ENCODE measurements around the gene GLP1R. TPM values are rescaled to one million over a fixed set of nuclear protein-coding genes. Genes with fewer than 3 reads are reported as not detected.

Gene GLP1R
- not detected for total RNA-seq
- polyA plus RNA-seq = not detected
- 0 to 3.2 (median 0.07) reads per million in 6 experiments for total RNA-seq

DNA sequence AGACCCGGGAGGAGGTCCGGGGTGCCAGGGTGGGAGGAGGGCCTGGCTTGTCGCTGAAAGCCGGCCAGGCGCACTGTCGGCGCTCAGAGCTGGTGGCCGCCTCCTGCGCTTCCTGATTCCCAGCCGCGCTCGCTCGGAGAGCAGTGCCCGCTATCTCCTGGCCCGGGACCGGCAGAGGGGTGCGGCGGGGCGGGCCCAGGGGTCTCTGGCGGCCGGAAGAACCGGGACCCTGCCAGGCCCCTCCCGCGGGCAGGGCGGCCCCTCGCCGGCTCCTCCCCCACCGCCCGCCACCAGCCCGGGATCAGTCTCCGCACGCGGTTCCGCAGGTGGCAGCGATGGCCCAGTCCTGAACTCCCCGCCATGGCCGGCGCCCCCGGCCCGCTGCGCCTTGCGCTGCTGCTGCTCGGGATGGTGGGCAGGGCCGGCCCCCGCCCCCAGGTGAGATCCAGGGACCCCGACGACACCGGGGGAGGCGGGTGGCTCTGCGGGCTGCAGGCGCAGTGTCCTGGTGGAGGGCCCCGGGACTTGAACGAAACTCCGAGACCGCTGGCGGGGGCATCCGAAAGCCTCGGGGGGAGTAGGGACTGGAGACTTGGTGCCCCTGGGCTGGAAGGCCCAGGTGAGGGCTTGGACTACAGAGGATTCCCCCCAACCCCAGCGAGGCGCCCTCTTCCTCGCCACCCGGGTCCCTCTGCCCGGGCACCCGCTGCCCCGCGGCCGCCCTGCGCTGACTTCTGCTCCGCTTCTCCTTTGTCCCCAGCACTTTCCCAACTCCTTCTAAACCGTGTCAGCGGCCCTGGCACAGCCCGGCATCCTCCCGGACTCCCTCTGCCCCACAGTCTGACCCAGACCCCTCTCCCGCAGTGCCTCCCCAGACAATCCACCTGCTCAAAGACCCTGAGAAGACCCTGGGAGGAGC is at the start of gene GLP1R:
Gene GLP1R (plus strand): TSS at position 301 of the 919 bp plus-strand sequence. CDS start 60 bp downstream, at position 361.
- Mint-ChIP-seq H3K36me3 (no peaks in the 10 kb centered on the region), H3K4me3 (peak within 1 kb of the TSS; percentile 49 to 87 (median 66)), H3K9me3 (no peaks in the 10 kb centered on the region), H3K4me1 (peaks cover 17 to 36% (median 30%) of the 10 kb centered on the region in 4 donors), H3K27ac (peak within 1 kb of the TSS in 1 of 10 donors; percentile 69), H3K27me3 (peaks cover 12 to 50% (median 28%) of the 10 kb centered on the region in 5 donors)
- peak in 1 of 2 donors; percentile 42 for ATAC-seq
- POLR2A ChIA-PET = no interaction called here
- DNase-seq = no peak

DNA sequence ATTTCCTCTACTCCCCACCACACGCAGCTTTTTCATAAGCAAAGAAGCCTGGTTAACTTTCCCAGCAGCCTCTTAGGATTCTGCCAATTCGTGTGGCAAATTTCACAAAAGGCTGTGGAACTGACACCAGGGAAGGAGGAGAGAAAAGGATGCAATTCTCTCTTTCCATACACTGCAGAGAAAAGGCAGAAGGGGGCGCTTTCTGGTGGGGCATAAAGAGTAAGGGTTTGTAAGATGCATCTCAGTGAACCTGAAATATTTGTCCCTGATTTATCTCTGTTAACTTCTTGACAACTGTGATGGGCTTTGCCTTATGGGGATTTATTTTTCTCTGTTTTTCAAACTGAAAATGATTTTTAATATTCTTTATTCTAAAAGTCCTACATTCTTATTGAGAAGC is 45.5 kb upstream of the GLP1R start:
- H3K4me3 Mint-ChIP-seq = no peak overlapping the region
- ATAC-seq (no peak), DNase-seq (no peak)
- no peaks in the 10 kb centered on the region for H3K9me3 Mint-ChIP-seq
- POLR2A ChIA-PET = no interaction called here
- H3K27ac Mint-ChIP-seq = no peak overlapping the region
- peaks cover 15 to 49% (median 22%) of the 10 kb centered on the region in 5 donors for H3K27me3 Mint-ChIP-seq
- H3K4me1 Mint-ChIP-seq = no peaks in the 10 kb centered on the region
- H3K36me3 Mint-ChIP-seq = no peaks in the 10 kb centered on the region

DNA sequence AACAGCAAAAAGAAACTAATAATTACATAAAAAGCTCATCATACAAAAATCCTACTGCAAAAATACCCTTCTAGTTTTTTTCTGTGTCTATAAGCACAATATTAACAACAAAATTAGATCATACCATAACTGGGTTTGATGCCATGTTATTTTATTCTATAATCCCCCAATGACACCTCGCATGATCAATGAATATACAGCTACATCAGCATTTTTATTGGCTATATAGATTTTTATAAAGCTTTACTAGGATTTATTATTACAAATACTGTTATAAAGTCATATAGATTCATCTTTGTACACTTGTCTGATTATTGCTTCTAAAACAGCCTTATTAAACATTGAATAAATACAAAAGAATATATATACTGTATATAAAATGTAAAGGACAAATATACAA is 45.1 kb upstream of the GLP1R start:
- Mint-ChIP-seq H3K9me3 (no peaks in the 10 kb centered on the region), H3K36me3 (no peaks in the 10 kb centered on the region), H3K4me1 (no peaks in the 10 kb centered on the region), H3K27ac (no peak overlapping the region), H3K4me3 (no peak overlapping the region), H3K27me3 (peaks cover 19 to 53% (median 25%) of the 10 kb centered on the region in 5 donors)
- ATAC-seq = no peak
- DNase-seq = no peak
- POLR2A ChIA-PET = no interaction called here

DNA sequence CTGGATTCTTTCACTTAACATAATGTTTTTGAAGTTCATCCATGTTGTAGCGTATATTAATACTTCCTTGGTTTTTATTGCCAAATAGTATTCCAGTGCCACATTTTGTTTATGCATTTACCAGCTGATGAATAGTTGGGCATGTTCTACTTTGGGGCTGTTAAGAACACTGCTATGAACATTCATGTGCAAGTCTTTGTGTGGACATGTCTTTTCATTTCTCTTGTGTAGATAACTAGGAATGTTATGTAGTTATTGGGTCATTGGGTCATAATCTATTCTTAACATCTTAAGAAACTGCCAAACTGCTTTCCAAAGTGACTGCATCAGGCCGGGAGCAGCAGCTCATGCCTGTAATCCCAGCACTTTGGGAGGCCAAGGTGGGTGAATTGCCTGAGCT is 43.8 kb upstream of the GLP1R start:
- Mint-ChIP-seq H3K4me1 (no peaks in the 10 kb centered on the region), H3K27me3 (peaks cover 23 to 63% (median 26%) of the 10 kb centered on the region in 5 donors), H3K36me3 (no peaks in the 10 kb centered on the region), H3K9me3 (no peaks in the 10 kb centered on the region), H3K4me3 (no peak overlapping the region), H3K27ac (no peak overlapping the region)
- no peak for ATAC-seq
- DNase-seq = no peak
- POLR2A ChIA-PET = no interaction called here

DNA sequence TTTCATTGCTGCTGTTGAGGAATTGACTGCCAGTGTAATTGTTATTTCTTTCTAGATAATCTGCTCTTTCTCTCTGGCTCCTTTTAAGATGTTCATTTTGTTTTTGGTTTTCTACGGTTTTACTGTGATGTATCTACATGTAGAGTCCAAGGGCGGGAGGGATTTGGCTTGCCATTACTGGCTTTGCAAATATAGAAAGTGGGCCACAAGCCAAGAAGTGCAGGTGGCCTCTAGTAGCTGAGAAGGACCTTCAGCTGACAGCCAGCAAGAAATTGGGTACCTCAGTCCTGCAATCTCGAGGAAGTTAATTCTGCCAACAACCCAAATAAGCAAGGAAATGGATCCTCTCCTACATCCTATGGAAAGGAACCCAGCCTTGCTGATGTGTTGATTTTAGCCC is 42.8 kb upstream of the GLP1R start:
- Mint-ChIP-seq H3K36me3 (no peaks in the 10 kb centered on the region), H3K4me1 (no peaks in the 10 kb centered on the region), H3K27me3 (peaks cover 19 to 53% (median 25%) of the 10 kb centered on the region in 5 donors), H3K27ac (no peak overlapping the region), H3K9me3 (no peaks in the 10 kb centered on the region), H3K4me3 (no peak overlapping the region)
- ATAC-seq (no peak), DNase-seq (no peak)
- POLR2A ChIA-PET = no interaction called here

DNA sequence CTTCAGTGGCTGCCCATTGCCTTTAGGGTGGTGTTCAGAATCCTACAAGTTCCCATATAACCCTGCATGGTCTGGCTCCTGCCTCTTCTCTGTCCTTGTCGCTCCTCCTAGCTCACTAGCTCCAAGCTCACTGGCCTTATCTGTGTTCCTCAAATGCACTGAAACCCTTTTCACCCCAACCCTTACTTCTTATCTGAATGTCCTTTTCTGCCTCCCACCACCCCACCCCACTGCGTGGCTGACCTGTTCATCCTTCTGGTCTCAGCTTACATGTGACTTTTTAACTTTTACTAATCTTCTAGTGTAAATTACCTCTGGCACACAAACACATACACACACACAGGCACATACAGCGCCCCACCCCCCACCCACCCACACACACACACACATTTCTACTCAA is 41.0 kb upstream of the GLP1R start:
- Mint-ChIP-seq H3K9me3 (no peaks in the 10 kb centered on the region), H3K27me3 (peaks cover 17 to 53% (median 21%) of the 10 kb centered on the region in 5 donors)
- POLR2A ChIA-PET = no interaction called here

DNA sequence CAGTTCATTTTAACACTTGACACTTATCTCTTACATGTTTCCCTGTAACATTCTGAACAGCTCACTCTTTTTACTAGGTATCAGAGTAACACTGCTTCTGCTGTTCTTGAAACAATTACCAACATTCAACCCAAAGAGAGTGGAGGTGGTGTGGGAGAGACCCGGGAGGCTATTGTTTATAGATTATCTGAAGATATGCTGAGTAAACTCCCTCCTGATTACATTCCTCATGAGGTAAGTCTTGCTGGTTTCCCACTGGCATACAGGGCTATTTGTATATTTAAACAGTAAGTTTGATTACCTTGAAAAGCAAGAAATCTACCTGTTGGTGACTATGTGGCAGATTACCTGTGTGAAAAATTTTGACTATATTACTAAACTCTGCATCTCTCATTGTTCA is 39.8 kb upstream of the GLP1R start:
- POLR2A ChIA-PET = no interaction called here
- peaks cover 0 to 2% (median 0%) of the 10 kb centered on the region in 4 donors for H3K4me1 Mint-ChIP-seq

More for the DNA sequence above, 41.0 kb upstream of the GLP1R start:
- no peak for DNase-seq
- no peak for ATAC-seq
- no peaks in the 10 kb centered on the region for H3K36me3 Mint-ChIP-seq
- H3K4me1 Mint-ChIP-seq = peaks cover 0 to 2% (median 0%) of the 10 kb centered on the region in 4 donors
- no peak overlapping the region for H3K4me3 Mint-ChIP-seq
- no peak overlapping the region for H3K27ac Mint-ChIP-seq

DNA sequence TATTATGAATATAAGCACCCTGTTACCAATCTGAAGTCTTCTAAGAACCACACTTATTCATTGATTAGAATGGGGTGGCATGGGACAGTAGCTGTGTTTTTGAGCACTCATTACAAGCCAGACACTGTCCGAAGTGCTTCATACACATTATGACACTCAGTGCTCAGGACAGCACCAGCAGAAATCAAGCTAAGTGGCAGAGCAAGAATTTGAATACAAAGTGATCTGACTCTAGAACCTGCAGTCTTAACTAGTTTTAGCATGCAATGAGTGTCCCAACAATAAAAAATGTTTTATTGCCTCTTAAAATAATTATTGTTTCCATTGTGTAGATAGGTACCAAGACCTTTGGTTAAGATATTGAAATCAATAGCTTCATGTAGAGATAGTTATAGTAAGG is 39.1 kb upstream of the GLP1R start:
- POLR2A ChIA-PET = no interaction called here
- H3K27ac Mint-ChIP-seq = peak overlapping the region in 1 of 10 donors; percentile 21
- H3K36me3 Mint-ChIP-seq = no peaks in the 10 kb centered on the region
- peaks cover 18 to 67% (median 28%) of the 10 kb centered on the region in 5 donors for H3K27me3 Mint-ChIP-seq
- peaks cover 0 to 2% (median 0%) of the 10 kb centered on the region in 4 donors for H3K4me1 Mint-ChIP-seq
- no peaks in the 10 kb centered on the region for H3K9me3 Mint-ChIP-seq
- ATAC-seq = no peak
- H3K4me3 Mint-ChIP-seq = no peak overlapping the region
- DNase-seq = no peak

More for the DNA sequence above, 39.8 kb upstream of the GLP1R start:
- H3K4me3 Mint-ChIP-seq = no peak overlapping the region
- ATAC-seq (no peak), DNase-seq (no peak)
- H3K27ac Mint-ChIP-seq = no peak overlapping the region
- H3K27me3 Mint-ChIP-seq = peaks cover 17 to 62% (median 24%) of the 10 kb centered on the region in 5 donors
- H3K36me3 Mint-ChIP-seq = no peaks in the 10 kb centered on the region
- H3K9me3 Mint-ChIP-seq = no peaks in the 10 kb centered on the region

DNA sequence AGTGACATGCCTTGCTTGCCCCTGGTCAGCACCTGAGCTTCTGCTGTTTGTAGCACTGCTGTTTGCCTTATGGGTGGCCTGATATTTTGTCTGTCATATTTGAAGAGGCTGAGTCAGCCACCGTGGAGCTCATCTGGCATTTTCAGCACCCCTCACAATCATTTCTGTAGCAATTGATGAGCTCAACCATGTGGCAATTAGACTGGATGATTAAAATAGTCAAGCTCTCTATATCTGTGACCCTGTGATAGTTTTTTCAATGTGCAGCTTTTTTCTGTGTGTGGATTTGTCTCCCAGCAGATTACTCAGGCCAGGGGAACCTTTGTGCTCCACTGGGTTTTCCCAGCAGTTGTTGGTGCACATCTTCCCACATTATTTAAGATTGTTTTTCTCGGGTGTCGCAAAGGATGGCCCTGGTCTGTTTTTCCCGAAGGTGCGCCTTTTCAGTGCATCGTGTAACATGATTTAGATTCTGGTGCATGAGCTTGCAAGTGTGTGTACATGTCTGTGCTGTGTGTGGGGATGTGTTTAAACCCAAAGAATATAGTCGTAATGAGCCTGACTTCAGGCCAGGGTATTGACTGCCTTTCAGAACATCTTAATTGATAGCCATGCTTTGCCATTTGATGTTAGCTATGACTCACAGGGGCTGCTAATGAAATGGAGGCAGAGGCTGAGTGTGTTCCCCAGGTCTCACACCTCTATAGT is 31.6 kb upstream of the GLP1R start:
- H3K27me3 Mint-ChIP-seq = peaks cover 7 to 24% (median 17%) of the 10 kb centered on the region in 5 donors
- DNase-seq (no peak), ATAC-seq (no peak)
- H3K27ac Mint-ChIP-seq = no peak overlapping the region
- no peaks in the 10 kb centered on the region for H3K36me3 Mint-ChIP-seq
- POLR2A ChIA-PET = no interaction called here
- H3K9me3 Mint-ChIP-seq = peaks cover 0 to 5% (median 0%) of the 10 kb centered on the region in 9 donors
- H3K4me1 Mint-ChIP-seq = no peaks in the 10 kb centered on the region
- H3K4me3 Mint-ChIP-seq = no peak overlapping the region

DNA sequence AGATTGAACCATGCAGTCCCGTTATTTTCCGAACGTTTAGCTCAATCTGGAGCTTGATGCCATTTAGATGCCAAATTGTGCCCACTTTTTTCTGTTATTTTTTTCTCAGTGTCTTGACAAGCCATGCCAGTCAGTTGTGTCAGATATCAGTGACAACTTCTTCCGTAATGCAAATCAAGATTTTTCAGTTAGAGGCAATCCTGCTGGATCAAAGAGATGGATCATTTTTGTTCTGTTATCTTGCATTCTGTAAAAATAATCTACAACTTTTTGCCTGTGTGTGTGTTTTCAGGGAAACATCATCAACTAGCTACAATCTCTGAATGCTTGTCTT is 31.1 kb upstream of the GLP1R start:
- peaks cover 7 to 22% (median 12%) of the 10 kb centered on the region in 5 donors for H3K27me3 Mint-ChIP-seq
- no peak overlapping the region for H3K27ac Mint-ChIP-seq
- no peak overlapping the region for H3K4me3 Mint-ChIP-seq
- DNase-seq (no peak), ATAC-seq (no peak)
- H3K9me3 Mint-ChIP-seq = peaks cover 0 to 5% (median 0%) of the 10 kb centered on the region in 9 donors
- POLR2A ChIA-PET = no interaction called here
- no peaks in the 10 kb centered on the region for H3K36me3 Mint-ChIP-seq
- no peaks in the 10 kb centered on the region for H3K4me1 Mint-ChIP-seq

DNA sequence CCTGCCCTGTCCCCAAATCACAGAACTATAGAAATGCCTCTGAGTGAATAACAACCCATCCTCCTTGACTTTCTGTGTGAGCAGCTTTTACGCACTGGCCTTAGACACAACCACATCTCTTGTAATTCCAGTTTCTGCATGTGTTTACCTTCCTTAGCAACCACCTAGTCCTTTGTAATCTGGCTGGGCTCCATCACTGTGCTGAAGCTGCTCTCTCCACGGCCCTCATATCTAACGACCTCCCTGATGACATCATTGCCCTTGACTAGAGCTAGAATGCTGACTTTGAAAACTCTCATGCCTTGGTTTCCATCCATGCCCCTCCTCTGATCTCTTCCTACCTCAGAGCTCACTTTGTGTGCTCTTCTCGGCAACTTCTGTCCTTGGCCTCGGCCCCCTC is 30.5 kb upstream of the GLP1R start:
- DNase-seq (no peak), ATAC-seq (no peak)
- H3K9me3 Mint-ChIP-seq = peaks cover 0 to 5% (median 0%) of the 10 kb centered on the region in 9 donors
- no peak overlapping the region for H3K27ac Mint-ChIP-seq
- H3K4me3 Mint-ChIP-seq = no peak overlapping the region
- POLR2A ChIA-PET = no interaction called here
- peaks cover 7 to 19% (median 12%) of the 10 kb centered on the region in 5 donors for H3K27me3 Mint-ChIP-seq
- no peaks in the 10 kb centered on the region for H3K4me1 Mint-ChIP-seq
- no peaks in the 10 kb centered on the region for H3K36me3 Mint-ChIP-seq

DNA sequence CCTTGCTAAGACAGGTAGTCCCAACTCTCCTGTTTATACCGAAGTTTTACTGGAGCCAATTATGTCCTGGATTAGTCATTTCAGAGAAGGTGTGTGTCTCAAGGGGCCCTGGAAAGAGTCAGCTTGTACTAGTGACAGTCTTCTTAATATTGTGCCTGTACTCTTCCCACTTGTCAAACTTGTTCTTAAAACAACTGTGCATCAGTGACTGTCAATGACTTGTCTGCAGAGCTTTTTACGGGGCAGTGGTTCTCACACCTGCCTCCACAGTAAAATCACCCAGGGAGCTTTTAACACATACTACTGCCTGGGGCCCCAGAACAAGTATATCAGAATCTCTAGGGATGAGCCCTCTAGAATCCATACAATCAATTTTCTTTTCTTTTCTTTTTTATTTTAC is 28.4 kb upstream of the GLP1R start:
- Mint-ChIP-seq H3K4me3 (no peak overlapping the region), H3K9me3 (peaks cover 0 to 5% (median 0%) of the 10 kb centered on the region in 9 donors), H3K27ac (no peak overlapping the region), H3K4me1 (no peaks in the 10 kb centered on the region), H3K36me3 (no peaks in the 10 kb centered on the region), H3K27me3 (peaks cover 3 to 6% (median 3%) of the 10 kb centered on the region in 5 donors)
- POLR2A ChIA-PET = no interaction called here
- DNase-seq = no peak
- ATAC-seq = no peak

DNA sequence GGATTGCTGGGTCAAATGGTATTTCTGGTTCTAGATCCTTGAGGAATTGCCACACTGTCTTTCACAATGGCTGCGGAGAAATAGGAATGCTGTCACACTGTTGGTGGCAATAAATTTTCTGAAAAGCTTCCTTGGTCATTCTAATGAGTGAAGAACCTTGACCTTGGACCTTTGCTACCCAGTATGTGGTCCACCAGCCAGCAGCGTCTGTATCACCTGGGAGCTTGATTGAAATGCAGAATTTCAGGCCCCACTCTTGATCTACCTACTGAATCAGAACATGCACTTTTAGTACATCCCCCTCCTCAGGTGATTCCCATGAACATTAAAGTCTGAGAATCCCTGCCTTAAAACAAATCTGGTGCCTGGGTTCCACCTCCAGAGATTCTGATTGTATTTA is 27.5 kb upstream of the GLP1R start:
- POLR2A ChIA-PET = no interaction called here
- Mint-ChIP-seq H3K36me3 (no peaks in the 10 kb centered on the region), H3K4me1 (no peaks in the 10 kb centered on the region), H3K27ac (no peak overlapping the region), H3K9me3 (no peaks in the 10 kb centered on the region), H3K27me3 (peaks cover 0 to 7% (median 4%) of the 10 kb centered on the region in 5 donors), H3K4me3 (no peak overlapping the region)
- DNase-seq (no peak), ATAC-seq (no peak)
